GM21515 (cell line): Measurements from ENCODE around the gene MAPK8IP2.
A peak's percentile ranks its signal among the peaks of the same experiment; 100 is the strongest.
"Not testable (repeated sequence)": the region's sequence is repeated elsewhere in the genome, so short reads cannot be mapped to it uniquely, and the experiment has no call there.

Experiments
- ATAC-seq: cut with Tn5 transposase; IDR thresholded peaks from one replicate; pipeline ENCODE4 v1.9.1; 2021; ENCODE audit not compliant: unreplicated experiment

MAPK8IP2 gene

GRCh38 chr22:50612528-50613221 lies 12.1 kb downstream of the MAPK8IP2 start:
- no peak for ATAC-seq

- ATAC-seq: no peak
Measured at GRCh38 chr22:50613291-50613981, 12.8 kb downstream of the MAPK8IP2 start.

- ATAC-seq: not testable (repeated sequence)
Measured at GRCh38 chr22:50614296-50614695, 13.7 kb downstream of the MAPK8IP2 start.

- ATAC-seq: peak; percentile 62
Measured at GRCh38 chr22:50620593-50621355, 20.2 kb downstream of the MAPK8IP2 start.

GRCh38 chr22:50621356-50621880 lies 20.8 kb downstream of the MAPK8IP2 start:
- peak; percentile 32 for ATAC-seq

GRCh38 chr22:50621948-50622722 lies 21.5 kb downstream of the MAPK8IP2 start:
- no peak for ATAC-seq

GRCh38 chr22:50622723-50623327 lies 22.2 kb downstream of the MAPK8IP2 start:
- no peak for ATAC-seq

- no peak for ATAC-seq
Measured at GRCh38 chr22:50624347-50625130, 23.9 kb downstream of the MAPK8IP2 start.

GRCh38 chr22:50625131-50625567 lies 24.6 kb downstream of the MAPK8IP2 start:
- no peak for ATAC-seq

GRCh38 chr22:50625568-50626313 lies 25.1 kb downstream of the MAPK8IP2 start:
- ATAC-seq: no peak

GRCh38 chr22:50626314-50626849 lies 25.8 kb downstream of the MAPK8IP2 start:
- no peak for ATAC-seq

- ATAC-seq: no peak
Measured at GRCh38 chr22:50626850-50627641, 26.5 kb downstream of the MAPK8IP2 start.

- ATAC-seq: peak; percentile 69
Measured at GRCh38 chr22:50627642-50628542, 27.3 kb downstream of the MAPK8IP2 start, which contains the start of gene ARSA. TSS of gene ARSA (minus strand) at chr22:50628152. CDS start at chr22:50627779, 373 bp downstream.

GRCh38 chr22:50628543-50629134 lies 28.0 kb downstream of the MAPK8IP2 start:
- ATAC-seq: no peak

- ATAC-seq: no peak
Measured at GRCh38 chr22:50630376-50630775, 29.8 kb downstream of the MAPK8IP2 start.

- no peak for ATAC-seq
Measured at GRCh38 chr22:50633086-50633485, 32.5 kb downstream of the MAPK8IP2 start.
